Fibroblast of villous mesenchyme (primary cell): ENCODE data around the gene FH. TPM values are rescaled to one million over a fixed set of nuclear protein-coding genes. Genes with fewer than 3 reads are reported as not detected.

Source experiments
- DNase-seq: peaks from one replicate; pipeline ENCODE4 v3.0.0-alpha.2; 2010; ENCODE audit warnings: low read depth
- H3K4me3 ChIP-seq: 2 replicates; pipeline ENCODE4 v1.5.1; 2011; ENCODE audit warnings: low read depth, mild to moderate bottlenecking, low read length
- CTCF ChIP-seq: IDR thresholded peaks from 2 replicates; pipeline ENCODE4 v1.5.1; 2012; ENCODE audit warnings: low read depth, mild to moderate bottlenecking, low read length; ENCODE audit not compliant: insufficient read depth
- total RNA-seq: library from RNA; depleted of rRNA; stranded (reverse); fragments of >200 nt; gene quantifications from 2 replicates; pipeline ENCODE4 v1.2.3, GENCODE V29; 2012

The FH gene
- total RNA-seq, 1 donor, result 128 TPM

- no peak for TF ChIP-seq CTCF
- DNase-seq, result no peak
- H3K4me3 ChIP-seq, result no peak overlapping the region
These were observed 67.6 kb downstream of the FH start for GRCh38 chr1:241451956-241452355.

Other genes with a start within 250 kb of the FH start
- under 0.01 and 0.43 TPM in 2 replicates for gene RGS7, start 162.6 kb downstream of the FH start, total RNA-seq
- gene KMO, start 12.6 kb upstream of the FH start, total RNA-seq, result under 0.01 TPM in 1 of 2 replicates, not detected in the other
- 16.4 and 17.7 TPM in 2 replicates for gene CHML, start 120.6 kb upstream of the FH start, total RNA-seq
- gene OPN3, start 120.6 kb upstream of the FH start, total RNA-seq, result 19.6 and 47.5 TPM in 2 replicates
- not detected in 2 replicates for gene WDR64, start 132.5 kb upstream of the FH start, total RNA-seq